Measurements from ENCODE around the gene OTOG.

Gene OTOG

DNA sequence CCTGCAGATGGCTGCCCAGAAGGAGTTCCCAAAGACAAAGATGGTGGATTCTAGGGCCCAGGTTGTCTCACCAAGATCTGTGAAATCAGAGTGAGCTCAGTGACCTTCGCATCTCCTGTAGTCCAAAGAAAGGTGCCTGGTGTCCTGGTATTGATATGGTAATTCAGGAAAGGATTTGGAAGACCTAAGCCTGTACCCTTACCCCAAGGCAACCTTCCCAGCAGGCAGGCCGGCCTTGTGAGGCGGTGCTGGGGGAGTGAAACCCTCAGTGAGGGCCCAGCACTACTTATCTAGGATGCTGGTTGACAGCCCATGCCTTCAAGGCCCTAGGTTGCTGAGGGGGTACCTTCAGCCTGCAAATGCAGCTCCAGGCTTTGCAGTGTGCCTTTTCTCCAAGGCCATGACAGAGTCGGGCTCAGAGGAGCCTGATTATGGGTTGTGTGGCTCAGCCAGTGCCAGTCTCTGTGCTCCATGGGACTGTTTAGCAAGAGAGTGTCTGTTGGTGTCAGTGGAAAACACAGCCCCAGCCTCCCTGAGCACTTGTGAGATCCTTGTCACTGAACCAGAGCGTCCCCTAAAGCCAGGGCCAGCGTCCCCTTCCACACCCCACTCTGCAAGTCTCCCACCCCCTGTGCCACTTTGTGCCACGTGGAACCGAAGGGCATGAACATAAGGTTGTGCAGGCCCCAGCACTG is 99.5 kb downstream of the OTOG start:
- TF ChIP-seq ZNF384 (IDR thresholded peaks at IDR 0.05) (no peak), FOXK2 (IDR thresholded peaks at IDR 0.05) (no peak), HDGF (IDR thresholded peaks at IDR 0.05; ENCODE audit: borderline replicate concordance) (no peak), SUZ12 (IDR thresholded peaks at IDR 0.05) (no peak), ELF4 (IDR thresholded peaks at IDR 0.05) (no peak), TARDBP (IDR thresholded peaks at IDR 0.05) (no peak), SP1 (IDR thresholded peaks at IDR 0.05) (no peak), FOXM1 (IDR thresholded peaks at IDR 0.05; ENCODE audit: borderline replicate concordance) (no peak), L3MBTL2 (conservative IDR thresholded peaks at IDR 0.05) (no peak), FOXA1 (IDR thresholded peaks at IDR 0.05) (no peak), CTBP1 (IDR thresholded peaks at IDR 0.05; ENCODE audit: borderline replicate concordance) (no peak), ARNT (IDR thresholded peaks at IDR 0.05) (no peak), NFRKB (IDR thresholded peaks at IDR 0.05) (no peak), LEF1 (IDR thresholded peaks at IDR 0.05; ENCODE audit: borderline replicate concordance) (no peak)
- TF ChIP-seq, protein P1, sequence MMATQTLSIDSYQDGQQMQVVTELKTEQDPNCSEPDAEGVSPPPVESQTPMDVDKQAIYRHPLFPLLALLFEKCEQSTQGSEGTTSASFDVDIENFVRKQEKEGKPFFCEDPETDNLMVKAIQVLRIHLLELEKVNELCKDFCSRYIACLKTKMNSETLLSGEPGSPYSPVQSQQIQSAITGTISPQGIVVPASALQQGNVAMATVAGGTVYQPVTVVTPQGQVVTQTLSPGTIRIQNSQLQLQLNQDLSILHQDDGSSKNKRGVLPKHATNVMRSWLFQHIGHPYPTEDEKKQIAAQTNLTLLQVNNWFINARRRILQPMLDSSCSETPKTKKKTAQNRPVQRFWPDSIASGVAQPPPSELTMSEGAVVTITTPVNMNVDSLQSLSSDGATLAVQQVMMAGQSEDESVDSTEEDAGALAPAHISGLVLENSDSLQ (IDR thresholded peaks at IDR 0.05), result no peak
- no peak for DNase-seq (ENCODE audit: extremely low spot score)
- ChIA-PET POLR2A (no interaction called here), CTCF (interaction anchor here (1.1 kb wide), 1 partner anchor 11 kb away, joined by 3 read pairs; no protein-coding TSS in a partner anchor)

DNA sequence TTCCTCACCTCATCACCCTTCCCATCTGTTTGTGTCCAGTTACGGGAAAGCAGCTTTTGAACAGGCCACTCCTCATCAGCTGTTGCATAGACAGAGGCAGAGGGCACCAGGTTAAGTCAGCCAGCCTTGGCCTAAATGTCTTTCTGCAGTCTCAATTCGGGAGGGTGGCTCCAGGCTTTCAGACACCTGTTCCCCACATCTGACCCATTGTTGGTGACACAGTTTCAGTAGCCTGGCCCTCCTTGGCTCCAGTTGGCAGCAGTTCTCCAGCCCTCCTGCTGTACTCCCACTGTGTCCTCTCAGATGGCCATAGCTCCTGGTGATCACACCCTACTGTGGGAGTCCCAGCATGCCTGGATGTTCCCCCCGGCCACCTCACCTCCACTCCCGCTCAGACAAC is 101.5 kb downstream of the OTOG start:
- peak; percentile 5 for DNase-seq (ENCODE audit: extremely low spot score)
- ChIA-PET POLR2A (no interaction called here), CTCF (no interaction called here)
- TF ChIP-seq ELF4 (IDR thresholded peaks at IDR 0.05) (no peak), HDGF (IDR thresholded peaks at IDR 0.05; ENCODE audit: borderline replicate concordance) (no peak), FOXM1 (IDR thresholded peaks at IDR 0.05; ENCODE audit: borderline replicate concordance) (no peak), CTBP1 (IDR thresholded peaks at IDR 0.05; ENCODE audit: borderline replicate concordance) (no peak), ZNF384 (IDR thresholded peaks at IDR 0.05) (no peak), SUZ12 (IDR thresholded peaks at IDR 0.05) (no peak), BHLHE40 (IDR thresholded peaks at IDR 0.05; ENCODE audit: borderline replicate concordance) (no peak), NFRKB (IDR thresholded peaks at IDR 0.05) (no peak), TARDBP (IDR thresholded peaks at IDR 0.05) (no peak), LEF1 (IDR thresholded peaks at IDR 0.05; ENCODE audit: borderline replicate concordance) (no peak), FOXK2 (IDR thresholded peaks at IDR 0.05) (no peak), ARNT (IDR thresholded peaks at IDR 0.05) (no peak), L3MBTL2 (conservative IDR thresholded peaks at IDR 0.05) (no peak)
- TF ChIP-seq, protein P1 (IDR thresholded peaks at IDR 0.05), result no peak

DNA sequence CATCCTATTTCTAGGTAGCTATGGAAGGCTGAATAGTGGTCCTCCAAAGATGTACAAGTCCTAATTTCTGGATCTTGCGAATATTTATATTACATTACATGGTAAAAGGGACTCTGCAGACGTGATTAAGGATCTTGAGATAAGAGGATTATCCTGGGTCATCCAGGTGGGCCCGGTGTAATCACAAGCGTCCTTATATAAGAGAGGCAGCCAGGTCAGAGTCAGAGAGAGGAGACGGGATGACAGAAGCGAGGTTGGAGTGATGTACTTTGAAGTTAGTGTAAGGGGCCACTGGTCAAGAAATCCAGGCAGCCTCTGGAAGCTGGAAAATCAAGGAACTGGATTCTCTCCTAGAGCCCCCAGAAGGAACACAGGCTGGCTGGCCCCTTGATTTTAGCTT is 102.2 kb downstream of the OTOG start:
- DNase-seq (ENCODE audit: extremely low spot score), result no peak
- POLR2A ChIA-PET, result no interaction called here
- no peak for TF ChIP-seq LEF1 (IDR thresholded peaks at IDR 0.05; ENCODE audit: borderline replicate concordance)
- TF ChIP-seq TARDBP (IDR thresholded peaks at IDR 0.05), result no peak
- no peak for TF ChIP-seq SUZ12 (IDR thresholded peaks at IDR 0.05)
- TF ChIP-seq L3MBTL2 (conservative IDR thresholded peaks at IDR 0.05), result no peak
- TF ChIP-seq BHLHE40 (IDR thresholded peaks at IDR 0.05; ENCODE audit: borderline replicate concordance), result no peak
- TF ChIP-seq FOXM1 (IDR thresholded peaks at IDR 0.05; ENCODE audit: borderline replicate concordance), result no peak
- TF ChIP-seq, protein P1 (IDR thresholded peaks at IDR 0.05), result no peak
- TF ChIP-seq HDGF (IDR thresholded peaks at IDR 0.05; ENCODE audit: borderline replicate concordance), result no peak
- TF ChIP-seq ELF4 (IDR thresholded peaks at IDR 0.05), result no peak
- TF ChIP-seq SP1 (IDR thresholded peaks at IDR 0.05), result no peak
- CTCF ChIA-PET, result interaction anchor here (0.6 kb wide), 1 partner anchor 18 kb away, joined by 5 read pairs; no protein-coding TSS in a partner anchor

DNA sequence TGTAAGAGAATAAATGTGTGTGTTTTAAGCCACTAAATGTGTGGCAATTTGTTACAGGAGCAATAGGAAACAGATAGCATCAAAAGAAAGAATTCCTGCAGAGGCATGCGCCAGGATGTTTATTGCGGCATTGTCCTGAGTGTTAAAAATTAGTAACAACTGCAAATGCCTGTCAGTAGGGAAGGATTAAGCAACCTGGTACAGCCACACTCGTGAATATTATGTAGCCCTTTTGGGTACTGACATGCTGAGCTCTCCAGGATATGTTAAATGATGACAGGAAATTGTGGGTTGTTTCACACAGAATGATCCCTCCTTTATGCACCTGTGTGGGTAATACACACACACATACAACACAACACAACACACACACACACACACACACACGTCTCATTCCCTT is 102.6 kb downstream of the OTOG start:
- ChIA-PET CTCF (interaction anchor here (0.6 kb wide), 1 partner anchor 19 kb away, joined by 5 read pairs; no protein-coding TSS in a partner anchor), POLR2A (no interaction called here)
- TF ChIP-seq ELF4 (IDR thresholded peaks at IDR 0.05) (no peak), CTBP1 (IDR thresholded peaks at IDR 0.05; ENCODE audit: borderline replicate concordance) (no peak), TARDBP (IDR thresholded peaks at IDR 0.05) (no peak), ZNF384 (IDR thresholded peaks at IDR 0.05) (no peak), SP1 (IDR thresholded peaks at IDR 0.05) (no peak), LEF1 (IDR thresholded peaks at IDR 0.05; ENCODE audit: borderline replicate concordance) (no peak), BHLHE40 (IDR thresholded peaks at IDR 0.05; ENCODE audit: borderline replicate concordance) (no peak), L3MBTL2 (conservative IDR thresholded peaks at IDR 0.05) (no peak), HDGF (IDR thresholded peaks at IDR 0.05; ENCODE audit: borderline replicate concordance) (no peak)
- DNase-seq (ENCODE audit: extremely low spot score), result no peak

DNA sequence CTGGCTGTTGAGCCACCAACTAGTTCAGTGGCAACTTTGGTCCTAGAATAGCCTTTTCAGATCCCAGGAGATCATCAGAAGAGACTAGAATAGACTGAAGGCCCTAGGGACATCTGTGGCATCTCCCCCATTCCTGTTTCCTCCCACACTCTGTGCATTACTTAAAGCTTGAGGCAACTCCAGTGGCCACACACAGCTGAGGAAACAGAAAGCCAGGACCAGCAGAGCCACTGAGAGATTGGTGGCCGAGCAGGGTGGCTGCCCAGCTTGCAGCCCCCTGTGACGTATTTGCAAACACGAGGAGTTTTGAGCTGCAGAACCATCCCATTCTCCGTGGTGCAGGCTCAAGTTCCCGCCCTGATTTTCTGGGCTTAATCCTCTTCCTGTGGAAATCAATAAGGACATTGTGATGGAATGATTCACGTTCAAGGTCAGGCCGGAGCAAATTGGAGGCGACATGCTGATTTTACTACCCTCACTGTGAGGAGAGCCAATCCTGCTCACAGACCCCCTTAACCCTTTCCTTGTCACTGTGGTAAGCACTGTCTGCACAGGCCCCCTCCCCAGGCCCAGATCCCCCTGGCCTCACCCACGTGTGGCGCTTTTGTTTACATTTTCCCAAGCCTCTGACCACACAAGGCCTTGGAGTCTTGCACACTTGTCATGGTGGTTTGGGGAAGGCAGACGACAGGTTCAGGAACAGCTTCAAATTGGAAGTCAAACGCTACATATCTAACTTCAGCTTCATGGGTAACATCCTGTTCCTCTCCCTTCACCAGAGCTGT is 103.3 kb downstream of the OTOG start:
- peak; percentile 12 for DNase-seq (ENCODE audit: extremely low spot score)
- no peak for TF ChIP-seq LEF1 (IDR thresholded peaks at IDR 0.05; ENCODE audit: borderline replicate concordance)
- no peak for TF ChIP-seq ARNT (IDR thresholded peaks at IDR 0.05)
- TF ChIP-seq TARDBP (IDR thresholded peaks at IDR 0.05), result no peak
- TF ChIP-seq L3MBTL2 (conservative IDR thresholded peaks at IDR 0.05), result no peak
- no peak for TF ChIP-seq SUZ12 (IDR thresholded peaks at IDR 0.05)
- TF ChIP-seq FOXK2 (IDR thresholded peaks at IDR 0.05), result no peak
- TF ChIP-seq CTBP1 (IDR thresholded peaks at IDR 0.05; ENCODE audit: borderline replicate concordance), result no peak
- no peak for TF ChIP-seq FOXM1 (IDR thresholded peaks at IDR 0.05; ENCODE audit: borderline replicate concordance)
- no peak for TF ChIP-seq HDGF (IDR thresholded peaks at IDR 0.05; ENCODE audit: borderline replicate concordance)
- TF ChIP-seq ZNF384 (IDR thresholded peaks at IDR 0.05), result no peak
- TF ChIP-seq SP1 (IDR thresholded peaks at IDR 0.05), result no peak
- TF ChIP-seq NFRKB (IDR thresholded peaks at IDR 0.05), result no peak
- no peak for TF ChIP-seq BHLHE40 (IDR thresholded peaks at IDR 0.05; ENCODE audit: borderline replicate concordance)
- TF ChIP-seq ELF4 (IDR thresholded peaks at IDR 0.05), result no peak
- TF ChIP-seq, protein P1 (IDR thresholded peaks at IDR 0.05), result no peak
- TF ChIP-seq FOXA1 (IDR thresholded peaks at IDR 0.05), result no peak
- ChIA-PET CTCF (interaction anchor here (0.6 kb wide), 1 partner anchor 130 kb away, joined by 3 read pairs; no protein-coding TSS in a partner anchor), POLR2A (no interaction called here)

Measured in HEK293T (cell line).